Osteocyte (in vitro differentiated cells): Measurements from ENCODE around the gene AKAP1. TPM values are rescaled to one million over a fixed set of nuclear protein-coding genes. Genes with fewer than 3 reads are reported as not detected.

Experiments
- DNase-seq: peaks from one replicate; pipeline ENCODE4 v3.0.0; 2021; ENCODE audit warnings: mixed read lengths; ENCODE audit not compliant: unreplicated experiment; ENCODE audit errors: extremely low spot score
- H3K27ac Mint-ChIP-seq: one replicate; pipeline ENCODE4 v1.8.0; 2021; ENCODE audit warnings: mild to moderate bottlenecking, mixed read lengths; ENCODE audit not compliant: unreplicated experiment
- H3K27me3 Mint-ChIP-seq: one replicate; pipeline ENCODE4 v1.8.0; 2021; ENCODE audit warnings: mixed read lengths; ENCODE audit not compliant: unreplicated experiment
- H3K36me3 Mint-ChIP-seq: one replicate; pipeline ENCODE4 v1.8.0; 2021; ENCODE audit warnings: mixed read lengths; ENCODE audit not compliant: unreplicated experiment
- H3K4me1 Mint-ChIP-seq: one replicate; pipeline ENCODE4 v1.8.0; 2021; ENCODE audit warnings: mixed read lengths; ENCODE audit not compliant: unreplicated experiment
- H3K4me3 Mint-ChIP-seq: one replicate; pipeline ENCODE4 v1.8.0; 2021; ENCODE audit warnings: mild to moderate bottlenecking, moderate library complexity, mixed read lengths; ENCODE audit not compliant: unreplicated experiment
- H3K9me3 Mint-ChIP-seq: one replicate; pipeline ENCODE4 v1.8.0; 2021; ENCODE audit warnings: mixed read lengths; ENCODE audit not compliant: unreplicated experiment
- CTCF ChIP-seq: fragments of 200-600 bp; sonication (generic); IDR thresholded peaks from 2 replicates; pipeline ENCODE4 v1.5.0; 2021; ENCODE audit warnings: antibody characterized with exemption, mild to moderate bottlenecking, moderate library complexity
- total RNA-seq: library from RNA; stranded (reverse); gene quantifications from 2 replicates; pipeline ENCODE4 v1.2.1, GENCODE V29; 2021

AKAP1 gene
- total RNA-seq, 1 donor from 2014 or later, result 16.8 TPM

GRCh38 chr17:57067781-57068180 is 17.3 kb upstream of the AKAP1 start:
- no peak for TF ChIP-seq CTCF
- Mint-ChIP-seq H3K36me3 (no peaks in the 10 kb centered on the region), H3K4me1 (peaks cover 11% of the 10 kb centered on the region), H3K4me3 (no peak overlapping the region), H3K27ac (no peak overlapping the region), H3K9me3 (no peaks in the 10 kb centered on the region), H3K27me3 (peaks cover 21% of the 10 kb centered on the region)
- DNase-seq, result no peak

GRCh38 chr17:57068222-57068658 is 16.8 kb upstream of the AKAP1 start:
- Mint-ChIP-seq H3K9me3 (no peaks in the 10 kb centered on the region), H3K4me1 (peaks cover 16% of the 10 kb centered on the region), H3K4me3 (no peak overlapping the region), H3K36me3 (no peaks in the 10 kb centered on the region), H3K27ac (no peak overlapping the region), H3K27me3 (peaks cover 16% of the 10 kb centered on the region)
- TF ChIP-seq CTCF, result no peak
- no peak for DNase-seq

GRCh38 chr17:57068707-57069106 is 16.3 kb upstream of the AKAP1 start:
- DNase-seq, result no peak
- H3K4me1 Mint-ChIP-seq, result peaks cover 21% of the 10 kb centered on the region
- H3K27ac Mint-ChIP-seq, result no peak overlapping the region
- no peaks in the 10 kb centered on the region for H3K36me3 Mint-ChIP-seq
- H3K27me3 Mint-ChIP-seq, result peaks cover 16% of the 10 kb centered on the region
- no peak for TF ChIP-seq CTCF
- no peaks in the 10 kb centered on the region for H3K9me3 Mint-ChIP-seq
- no peak overlapping the region for H3K4me3 Mint-ChIP-seq

- DNase-seq, result no peak
- H3K27ac Mint-ChIP-seq, result peak overlapping the region; percentile 50
- peaks cover 37% of the 10 kb centered on the region for H3K27me3 Mint-ChIP-seq
- H3K36me3 Mint-ChIP-seq, result no peaks in the 10 kb centered on the region
- H3K9me3 Mint-ChIP-seq, result no peaks in the 10 kb centered on the region
- TF ChIP-seq CTCF, result no peak
- no peak overlapping the region for H3K4me3 Mint-ChIP-seq
- H3K4me1 Mint-ChIP-seq, result peaks cover 21% of the 10 kb centered on the region
These were observed 12.8 kb upstream of the AKAP1 start for GRCh38 chr17:57071991-57072944.

GRCh38 chr17:57073626-57074025 is 11.4 kb upstream of the AKAP1 start:
- no peaks in the 10 kb centered on the region for H3K36me3 Mint-ChIP-seq
- no peak overlapping the region for H3K27ac Mint-ChIP-seq
- H3K27me3 Mint-ChIP-seq, result peaks cover 32% of the 10 kb centered on the region
- H3K4me1 Mint-ChIP-seq, result peaks cover 21% of the 10 kb centered on the region
- no peak for TF ChIP-seq CTCF
- no peaks in the 10 kb centered on the region for H3K9me3 Mint-ChIP-seq
- no peak overlapping the region for H3K4me3 Mint-ChIP-seq
- no peak for DNase-seq
